T-helper 2 cell treated with Interferon-gamma antibody and Interleukin-4, amounts not matched to agents 5 μg/mL and 100 μg/mL, for 36 hours (primary cell): ENCODE results near the gene ANKS1B.
"Not testable (repeated sequence)": the region's sequence is repeated elsewhere in the genome, so short reads cannot be mapped to it uniquely, and the experiment has no call there.

Experiments
- DNase-seq: peaks from one replicate; pipeline ENCODE4 v3.0.0; 2021; ENCODE audit warnings: low spot score
- H3K27ac Mint-ChIP-seq: one replicate; pipeline ENCODE4 v1.8.0; 2021; ENCODE audit warnings: mild to moderate bottlenecking, mixed read lengths
- H3K27me3 Mint-ChIP-seq: one replicate; pipeline ENCODE4 v1.8.0; 2021; ENCODE audit warnings: low read depth, mixed read lengths
- H3K36me3 Mint-ChIP-seq: one replicate; pipeline ENCODE4 v1.8.0; 2021; ENCODE audit warnings: low read depth, mixed read lengths
- H3K4me1 Mint-ChIP-seq: one replicate; pipeline ENCODE4 v1.8.0; 2021; ENCODE audit warnings: low read depth, mixed read lengths
- H3K4me3 Mint-ChIP-seq: one replicate; pipeline ENCODE4 v1.8.0; 2022; ENCODE audit warnings: mild to moderate bottlenecking, moderate library complexity, mixed read lengths
- H3K9me3 Mint-ChIP-seq: one replicate; pipeline ENCODE4 v1.8.0; 2021; ENCODE audit warnings: mixed read lengths

The ANKS1B gene

DNA sequence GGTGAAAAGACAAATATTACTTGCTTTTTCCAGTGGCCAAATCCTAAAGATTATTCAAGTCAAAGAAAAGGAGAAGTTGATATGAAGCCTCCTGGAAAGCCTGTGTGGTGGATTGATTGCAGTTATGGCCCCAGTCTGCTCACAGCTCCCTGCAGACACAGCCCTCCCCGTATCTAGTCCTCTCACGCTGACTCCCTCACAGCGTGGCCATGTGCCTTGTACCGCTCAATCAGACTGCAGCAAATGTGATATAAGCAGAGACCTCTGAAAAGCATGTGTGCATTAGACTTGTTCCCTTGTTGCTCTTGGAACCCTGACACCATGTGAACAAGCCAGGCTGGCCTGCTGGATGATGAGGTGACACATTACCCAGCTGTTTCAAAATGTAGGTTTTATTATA, 735.2 kb downstream of the ANKS1B start:
- Mint-ChIP-seq H3K27ac (no peak overlapping the region), H3K9me3 (peaks cover 7% of the 10 kb centered on the region), H3K27me3 (no peaks in the 10 kb centered on the region), H3K4me1 (no peaks in the 10 kb centered on the region), H3K36me3 (no peaks in the 10 kb centered on the region), H3K4me3 (no peak overlapping the region)
- no peak for DNase-seq

- not testable (repeated sequence) for H3K4me1 Mint-ChIP-seq, DNase-seq, H3K4me3 Mint-ChIP-seq, H3K27ac Mint-ChIP-seq, H3K27me3 Mint-ChIP-seq, H3K36me3 Mint-ChIP-seq
- peaks cover 21% of the 10 kb centered on the region for H3K9me3 Mint-ChIP-seq
Observed at GRCh38 chr12:99237907-99238538, 746.7 kb downstream of the ANKS1B start.

DNA sequence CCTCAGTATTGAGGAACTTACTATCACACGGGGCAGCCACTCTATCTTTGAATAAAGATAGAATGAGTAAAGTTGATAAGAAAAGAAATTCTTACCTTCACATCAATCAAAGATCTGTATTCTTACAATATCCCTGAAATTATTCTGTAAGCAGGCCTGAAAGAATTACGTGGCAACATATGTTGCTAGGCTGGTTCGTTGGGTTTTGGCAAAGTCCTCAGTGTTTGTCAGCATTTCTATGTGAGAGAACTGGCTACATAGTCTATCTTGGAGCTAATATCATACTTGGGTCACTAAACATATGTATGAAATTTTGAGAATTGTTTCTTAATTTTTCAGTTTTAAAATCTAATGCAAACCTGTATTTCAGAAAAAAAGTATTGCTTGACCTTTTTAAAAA, 749.4 kb downstream of the ANKS1B start:
- peaks cover 12% of the 10 kb centered on the region for H3K9me3 Mint-ChIP-seq
- no peak overlapping the region for H3K27ac Mint-ChIP-seq
- DNase-seq, result no peak
- H3K4me1 Mint-ChIP-seq, result no peaks in the 10 kb centered on the region
- no peaks in the 10 kb centered on the region for H3K27me3 Mint-ChIP-seq
- no peak overlapping the region for H3K4me3 Mint-ChIP-seq
- no peaks in the 10 kb centered on the region for H3K36me3 Mint-ChIP-seq

GRCh38 chr12:99234702-99235101, 750.0 kb downstream of the ANKS1B start:
- no peak for DNase-seq
- Mint-ChIP-seq H3K27me3 (no peaks in the 10 kb centered on the region), H3K36me3 (no peaks in the 10 kb centered on the region), H3K4me3 (no peak overlapping the region), H3K9me3 (peaks cover 6% of the 10 kb centered on the region), H3K4me1 (no peaks in the 10 kb centered on the region), H3K27ac (no peak overlapping the region)

DNA sequence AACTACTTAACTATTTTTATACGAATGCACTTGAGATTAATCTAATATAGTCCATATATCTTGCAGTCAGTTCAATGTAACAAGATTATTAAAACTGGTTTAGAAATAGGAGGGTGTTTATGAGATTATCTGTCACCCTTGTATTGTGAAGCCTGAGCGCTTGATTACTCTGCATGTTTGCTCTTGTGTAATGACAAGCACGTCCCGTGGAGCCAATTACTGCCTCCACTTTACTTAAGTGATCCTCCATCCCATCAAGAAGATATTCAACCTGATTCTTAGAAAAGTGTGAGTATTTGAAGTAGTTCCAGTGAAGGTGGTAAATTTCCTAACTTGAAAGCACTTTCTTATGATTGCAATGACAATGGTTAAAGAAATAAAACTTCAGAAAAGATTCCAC, 752.4 kb downstream of the ANKS1B start:
- Mint-ChIP-seq H3K9me3 (no peaks in the 10 kb centered on the region), H3K4me1 (no peaks in the 10 kb centered on the region), H3K27me3 (no peaks in the 10 kb centered on the region), H3K4me3 (no peak overlapping the region), H3K27ac (no peak overlapping the region), H3K36me3 (no peaks in the 10 kb centered on the region)
- DNase-seq, result no peak

- Mint-ChIP-seq H3K9me3 (no peaks in the 10 kb centered on the region), H3K4me3 (no peak overlapping the region), H3K27me3 (no peaks in the 10 kb centered on the region), H3K36me3 (no peaks in the 10 kb centered on the region), H3K4me1 (no peaks in the 10 kb centered on the region), H3K27ac (no peak overlapping the region)
- DNase-seq, result no peak
Observed at GRCh38 chr12:99231031-99231430, 753.7 kb downstream of the ANKS1B start.

- H3K27ac Mint-ChIP-seq, result no peak overlapping the region
- no peak overlapping the region for H3K4me3 Mint-ChIP-seq
- no peaks in the 10 kb centered on the region for H3K9me3 Mint-ChIP-seq
- no peaks in the 10 kb centered on the region for H3K36me3 Mint-ChIP-seq
- no peak for DNase-seq
- no peaks in the 10 kb centered on the region for H3K27me3 Mint-ChIP-seq
- no peaks in the 10 kb centered on the region for H3K4me1 Mint-ChIP-seq
Observed at GRCh38 chr12:99224237-99224636, 760.5 kb downstream of the ANKS1B start.

DNA sequence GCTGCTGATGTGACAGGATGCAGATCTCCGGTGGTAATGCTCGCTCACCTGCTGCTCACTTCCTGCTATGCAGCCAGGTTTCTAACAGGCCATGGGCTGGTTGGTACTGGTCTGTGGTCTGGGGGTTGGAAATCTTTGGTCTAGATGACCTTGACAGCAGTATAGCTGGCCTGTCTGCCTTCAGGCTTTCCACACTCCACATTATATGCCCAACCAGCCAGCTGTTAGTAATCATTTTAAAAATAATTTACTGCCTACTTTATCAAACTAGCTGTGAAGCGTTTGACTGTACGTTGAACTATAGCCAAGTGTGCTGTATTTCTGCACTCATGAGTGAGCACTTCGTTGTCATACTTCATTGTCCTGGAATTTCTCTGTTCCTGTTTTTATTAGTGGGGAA, 761.2 kb downstream of the ANKS1B start:
- Mint-ChIP-seq H3K4me1 (no peaks in the 10 kb centered on the region), H3K27ac (no peak overlapping the region), H3K36me3 (no peaks in the 10 kb centered on the region), H3K9me3 (no peaks in the 10 kb centered on the region), H3K27me3 (no peaks in the 10 kb centered on the region), H3K4me3 (no peak overlapping the region)
- no peak for DNase-seq

- Mint-ChIP-seq H3K27me3 (no peaks in the 10 kb centered on the region), H3K9me3 (peaks cover 9% of the 10 kb centered on the region), H3K27ac (no peak overlapping the region), H3K4me1 (no peaks in the 10 kb centered on the region), H3K36me3 (no peaks in the 10 kb centered on the region), H3K4me3 (no peak overlapping the region)
- no peak for DNase-seq
Observed at GRCh38 chr12:99213047-99213446, 771.7 kb downstream of the ANKS1B start.

GRCh38 chr12:99212275-99212674, 772.5 kb downstream of the ANKS1B start:
- Mint-ChIP-seq H3K9me3 (peaks cover 9% of the 10 kb centered on the region), H3K4me3 (no peak overlapping the region), H3K36me3 (no peaks in the 10 kb centered on the region), H3K4me1 (no peaks in the 10 kb centered on the region), H3K27ac (no peak overlapping the region), H3K27me3 (no peaks in the 10 kb centered on the region)
- DNase-seq, result no peak

DNA sequence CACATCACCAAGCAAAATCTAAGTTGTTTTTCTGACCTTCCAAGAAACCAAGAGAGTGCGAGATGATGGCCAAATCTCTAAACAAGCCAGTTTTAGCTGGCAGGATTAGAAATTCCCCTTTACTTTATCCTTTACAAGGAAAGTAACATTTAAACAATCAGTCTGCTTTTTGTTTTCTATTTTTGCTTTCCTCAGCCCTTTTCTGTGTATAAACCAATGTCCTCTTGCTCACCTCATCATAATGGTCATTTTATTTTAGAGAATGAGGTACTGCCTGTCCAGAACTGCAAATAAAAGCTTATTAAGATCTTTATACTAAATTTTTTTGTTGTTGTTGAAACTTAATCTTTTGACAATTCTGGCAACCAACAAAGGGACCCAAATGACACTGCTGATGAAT, 779.6 kb downstream of the ANKS1B start:
- H3K27me3 Mint-ChIP-seq, result no peaks in the 10 kb centered on the region
- H3K4me1 Mint-ChIP-seq, result no peaks in the 10 kb centered on the region
- DNase-seq, result no peak
- no peaks in the 10 kb centered on the region for H3K36me3 Mint-ChIP-seq
- peaks cover 9% of the 10 kb centered on the region for H3K9me3 Mint-ChIP-seq
- H3K27ac Mint-ChIP-seq, result no peak overlapping the region
- no peak overlapping the region for H3K4me3 Mint-ChIP-seq

- Mint-ChIP-seq H3K27me3 (no peaks in the 10 kb centered on the region), H3K36me3 (no peaks in the 10 kb centered on the region), H3K27ac (no peak overlapping the region), H3K9me3 (peaks cover 4% of the 10 kb centered on the region), H3K4me3 (no peak overlapping the region), H3K4me1 (no peaks in the 10 kb centered on the region)
- DNase-seq, result no peak
Observed at GRCh38 chr12:99201906-99202645, 782.7 kb downstream of the ANKS1B start.

DNA sequence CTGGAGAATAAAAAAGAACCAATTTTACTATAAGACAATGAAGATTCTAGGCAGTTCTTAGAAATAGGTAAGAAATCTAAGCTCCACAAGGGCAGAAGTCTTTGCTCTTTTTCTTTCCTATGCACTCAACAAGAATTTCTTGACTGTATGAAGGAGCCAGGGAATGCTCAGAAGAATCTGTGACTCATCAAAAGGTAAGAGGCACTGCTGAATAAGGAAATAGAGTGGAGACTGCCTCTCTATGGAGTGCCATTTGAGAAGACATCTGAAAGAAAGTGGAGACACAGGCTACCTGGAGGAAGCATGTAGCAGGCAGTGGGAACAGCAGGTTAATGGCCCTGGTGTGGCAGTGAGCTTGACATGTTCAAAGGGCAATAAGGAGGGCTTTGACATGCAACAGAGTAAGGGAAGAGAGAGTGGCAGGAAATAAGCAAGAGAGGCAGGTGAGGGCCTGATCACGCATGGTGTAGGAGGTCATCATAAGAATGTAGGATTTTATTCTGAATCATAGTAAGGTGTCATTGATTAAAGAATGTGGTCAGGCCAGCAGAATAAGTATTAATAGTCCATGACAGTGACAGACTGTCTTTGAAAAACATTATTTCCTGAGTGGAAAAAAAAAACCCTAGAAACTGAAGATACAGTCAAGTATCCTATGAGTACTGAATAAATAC, 783.9 kb downstream of the ANKS1B start:
- no peaks in the 10 kb centered on the region for H3K4me1 Mint-ChIP-seq
- H3K27ac Mint-ChIP-seq, result no peak overlapping the region
- H3K36me3 Mint-ChIP-seq, result no peaks in the 10 kb centered on the region
- peaks cover 4% of the 10 kb centered on the region for H3K9me3 Mint-ChIP-seq
- H3K27me3 Mint-ChIP-seq, result no peaks in the 10 kb centered on the region
- DNase-seq, result no peak
- no peak overlapping the region for H3K4me3 Mint-ChIP-seq

DNA sequence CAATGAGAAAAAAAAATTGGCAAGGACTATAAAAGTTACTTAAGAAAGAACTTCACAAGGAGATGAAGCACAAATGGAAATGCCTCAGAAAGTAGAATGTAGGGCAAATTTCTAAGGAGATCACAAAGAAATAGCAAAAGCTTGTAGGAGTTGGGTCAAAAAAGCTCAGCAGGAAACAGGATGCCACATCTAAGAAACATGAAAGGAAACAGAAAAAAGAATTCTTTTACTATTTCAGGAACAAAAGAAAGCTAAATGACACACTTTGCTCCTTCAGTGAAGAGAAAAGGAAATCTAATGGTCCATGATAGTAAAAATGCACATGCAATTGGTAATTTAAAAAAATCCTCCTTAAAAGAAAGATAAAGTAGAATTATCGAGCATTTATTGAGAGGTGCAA, 789.3 kb downstream of the ANKS1B start:
- no peaks in the 10 kb centered on the region for H3K36me3 Mint-ChIP-seq
- H3K27ac Mint-ChIP-seq, result no peak overlapping the region
- no peak for DNase-seq
- peaks cover 7% of the 10 kb centered on the region for H3K9me3 Mint-ChIP-seq
- no peaks in the 10 kb centered on the region for H3K4me1 Mint-ChIP-seq
- no peaks in the 10 kb centered on the region for H3K27me3 Mint-ChIP-seq
- H3K4me3 Mint-ChIP-seq, result no peak overlapping the region
